HT1080 (cell line): Measurements from ENCODE around the gene PTPRU. TPM values are rescaled to one million over a fixed set of nuclear protein-coding genes. Genes with fewer than 3 reads are reported as not detected.
"Not testable (repeated sequence)": the region's sequence is repeated elsewhere in the genome, so short reads cannot be mapped to it uniquely, and the experiment has no call there.

Experiments used
- DNase-seq: peaks from one replicate; pipeline ENCODE4 v3.0.0-alpha.2; 2015; ENCODE audit warnings: low read depth
- total RNA-seq: library from RNA; depleted of rRNA; stranded (reverse); fragments of >200 nt; shearing (Covaris generic); gene quantifications from 2 replicates; pipeline ENCODE4 v1.2.3, GENCODE V29; 2014

The PTPRU gene
- total RNA-seq, 1 experiment from 2014 or later: 37.5 TPM

DNA sequence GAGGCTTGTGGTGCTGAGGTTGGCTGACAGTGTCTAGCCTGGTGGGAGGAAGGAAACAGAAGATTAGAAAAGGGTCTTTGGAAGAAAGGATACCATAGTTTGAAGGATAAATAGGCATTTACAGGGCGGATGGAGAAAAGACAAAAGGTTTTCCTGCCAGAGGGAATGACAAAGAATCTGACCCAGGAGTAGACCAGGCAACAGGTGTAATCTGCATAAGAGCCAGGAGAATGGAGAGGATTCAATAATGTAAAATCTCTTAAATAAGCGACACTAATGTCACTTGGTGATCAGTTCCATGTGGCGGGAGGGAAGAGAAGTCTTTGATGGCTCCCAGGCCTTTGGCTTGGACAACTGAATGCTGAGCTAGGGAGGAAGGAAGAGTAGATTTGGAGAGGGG is 15.0 kb upstream of the PTPRU start:
- DNase-seq: no peak

DNA sequence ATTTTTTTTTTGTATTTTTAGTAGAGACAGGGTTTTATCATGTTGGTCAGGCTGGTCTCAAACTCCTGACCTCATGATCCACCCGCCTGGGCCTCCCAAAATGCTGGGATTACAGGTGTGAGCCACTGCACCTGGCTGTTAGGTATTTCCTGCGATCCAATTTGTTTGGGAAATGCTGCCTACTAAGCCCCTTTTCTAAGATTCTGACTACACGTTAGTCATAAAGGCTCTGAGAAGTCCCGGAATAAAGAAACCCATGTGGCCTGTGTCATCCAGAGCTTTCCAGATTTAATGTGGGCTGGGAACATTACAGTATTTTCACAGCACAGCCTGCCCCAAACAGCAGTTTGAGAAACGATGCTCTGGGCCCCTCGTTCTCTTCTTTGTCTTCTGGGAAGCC is 14.1 kb upstream of the PTPRU start:
- DNase-seq: not testable (repeated sequence)

DNA sequence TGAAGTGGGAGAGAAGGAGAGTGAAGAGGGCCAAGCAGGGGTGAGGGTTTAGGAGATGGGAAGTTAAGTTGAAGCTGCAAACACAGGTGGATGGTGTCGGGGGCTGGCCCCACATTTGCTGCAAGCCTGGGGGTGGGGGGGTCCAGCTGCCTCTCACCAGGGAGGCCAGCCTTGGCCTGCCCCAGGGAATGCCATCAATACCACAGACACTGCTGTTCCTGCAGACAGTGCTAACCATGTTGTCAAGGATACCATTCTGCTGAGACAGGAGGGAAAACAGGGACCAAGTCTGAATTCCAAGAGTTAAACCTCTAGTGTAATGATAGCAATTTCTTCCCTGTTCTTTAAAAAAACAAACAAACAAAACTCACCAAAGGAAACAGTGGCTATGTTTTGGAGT is 13.6 kb upstream of the PTPRU start:
- no peak for DNase-seq

DNA sequence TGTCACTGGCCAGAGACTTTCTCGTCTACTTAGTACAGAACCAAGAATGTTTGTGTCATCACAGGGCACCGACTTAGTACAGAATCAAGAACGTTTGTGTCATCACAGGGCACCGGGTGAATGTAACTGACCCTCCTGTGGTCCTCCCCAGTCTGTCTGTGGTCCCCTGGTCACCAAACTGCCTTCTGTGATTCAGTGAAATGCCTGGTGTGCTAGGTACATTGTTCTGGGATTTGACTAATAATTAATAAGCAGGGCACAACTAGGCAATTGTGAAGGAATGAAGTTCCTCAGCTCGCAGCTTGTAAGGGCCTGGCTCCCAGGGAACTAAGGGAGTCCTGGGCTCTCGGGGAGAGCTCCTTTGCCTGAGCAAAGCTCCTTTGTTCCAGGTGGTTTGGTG is 12.8 kb upstream of the PTPRU start:
- DNase-seq: no peak

DNA sequence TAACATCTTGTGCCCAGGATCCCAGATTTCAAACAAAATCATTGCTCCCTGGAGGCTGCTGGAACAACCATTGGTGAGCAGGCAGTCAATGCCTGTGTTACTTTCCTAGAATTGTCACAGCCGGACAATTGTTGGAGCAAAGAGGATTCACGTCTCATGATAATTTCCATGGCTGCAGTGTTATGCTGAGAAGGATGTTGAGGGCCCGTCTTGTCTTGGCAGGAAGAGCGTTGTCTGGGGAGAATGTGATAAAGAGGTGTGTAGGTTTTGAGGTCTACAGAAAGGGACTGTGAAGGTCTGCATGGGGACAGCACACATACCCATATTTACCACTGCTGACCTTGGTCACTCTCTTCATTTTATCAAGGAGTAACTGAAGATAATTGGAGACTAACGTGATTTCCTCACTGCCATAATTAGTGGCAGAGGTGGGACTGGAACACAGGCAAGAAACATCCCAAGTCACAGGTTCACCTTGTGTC is 11.9 kb upstream of the PTPRU start:
- no peak for DNase-seq

DNA sequence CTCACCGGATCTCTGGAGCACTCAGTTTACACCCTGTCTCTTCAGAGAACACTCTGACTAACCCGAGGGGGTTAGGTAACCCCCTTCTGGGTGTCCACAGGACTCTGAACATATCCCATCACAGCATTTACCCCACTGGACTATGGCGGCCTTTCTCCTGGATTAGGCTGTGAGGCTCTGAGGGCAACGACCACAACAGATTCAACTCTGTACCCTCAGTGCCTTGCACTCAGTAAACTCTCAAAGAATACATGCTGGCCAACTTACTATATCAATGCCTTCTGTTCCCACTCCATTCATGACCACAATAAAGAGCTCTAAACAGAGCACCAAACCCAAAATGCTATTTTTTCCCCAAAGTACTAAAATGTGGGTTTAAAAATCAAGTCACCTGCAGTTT is 11.0 kb upstream of the PTPRU start:
- no peak for DNase-seq

DNA sequence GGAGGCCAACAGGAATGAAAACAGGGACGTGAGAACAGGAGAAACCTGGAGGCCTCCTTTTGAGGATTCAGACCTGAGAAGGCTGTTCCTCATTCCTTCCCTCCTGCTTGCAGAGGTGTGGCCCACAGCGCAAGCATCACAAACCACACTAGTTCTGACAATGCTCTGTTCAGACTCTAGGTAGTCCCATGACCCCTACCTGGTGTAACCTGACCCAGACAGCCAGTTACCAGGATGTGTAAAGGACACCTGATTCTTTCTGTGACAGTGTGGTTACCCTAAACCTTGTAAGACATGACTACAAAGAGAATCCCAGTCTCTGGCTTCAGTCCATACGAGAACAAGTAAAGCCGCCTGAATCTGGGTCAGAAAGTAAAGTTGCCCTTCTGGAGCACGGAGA is 8.8 kb upstream of the PTPRU start:
- DNase-seq: no peak

DNA sequence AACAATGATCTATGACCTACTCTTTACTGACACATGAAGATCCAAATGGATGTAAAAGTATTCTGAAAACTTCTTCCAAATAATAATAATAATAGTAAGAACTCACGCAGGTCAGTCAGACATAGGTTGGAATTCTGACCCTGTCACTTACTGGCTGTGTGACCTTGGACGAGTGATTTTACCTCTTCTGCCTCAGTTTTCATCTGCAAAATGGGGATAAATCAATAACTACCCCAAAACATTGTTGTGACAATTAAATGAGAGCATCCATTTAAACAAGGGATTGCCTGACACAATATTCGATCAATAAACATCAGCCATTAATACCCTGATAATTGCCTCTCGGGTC is 6.1 kb upstream of the PTPRU start:
- DNase-seq: no peak

DNA sequence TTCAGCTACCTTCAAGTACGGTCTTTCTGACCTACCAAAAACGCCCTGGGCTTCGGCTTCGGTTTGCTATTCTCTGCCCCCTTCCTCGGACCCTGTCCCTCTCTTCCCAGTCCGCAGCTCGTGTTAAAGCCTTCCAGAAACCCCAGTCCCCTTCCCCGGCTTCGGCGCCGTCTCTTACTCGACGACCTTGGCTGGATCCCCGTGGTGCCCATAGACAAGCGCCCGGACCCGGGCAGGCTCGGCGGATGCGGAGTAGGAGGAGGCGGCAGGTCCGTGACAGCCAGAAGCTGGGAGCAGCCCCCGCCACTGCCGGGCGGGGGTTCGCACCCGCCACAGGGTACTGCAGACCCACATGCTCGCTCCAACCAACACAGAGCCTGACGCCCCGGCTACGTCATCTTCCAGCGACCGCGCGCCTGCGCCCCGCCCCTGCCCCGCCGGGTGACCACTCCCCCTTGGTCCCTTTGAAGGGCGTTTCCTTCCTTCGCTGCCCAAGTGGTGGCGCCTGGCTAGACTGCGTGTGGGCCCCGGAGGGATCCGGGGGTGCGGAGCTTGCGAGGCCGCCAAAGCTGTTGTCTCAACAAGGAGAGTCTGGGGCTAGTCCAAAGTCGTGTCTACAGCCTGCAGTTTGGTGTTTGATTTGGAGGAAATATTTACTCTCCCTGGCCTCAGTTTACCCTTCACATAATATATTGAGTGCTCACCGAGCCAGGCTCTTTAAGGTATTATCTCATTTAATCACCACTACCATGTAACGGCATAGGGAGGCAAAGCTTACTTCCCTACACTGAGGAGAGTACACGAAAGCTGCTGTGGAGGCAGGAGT is 5.6 kb upstream of the PTPRU start, which contains the start of gene MECR:
Gene MECR, minus strand, starts transcription at position 382 of the 826 bp plus-strand sequence. Its CDS starts 28 bp downstream, at position 354.
- DNase-seq: peak; percentile 89

DNA sequence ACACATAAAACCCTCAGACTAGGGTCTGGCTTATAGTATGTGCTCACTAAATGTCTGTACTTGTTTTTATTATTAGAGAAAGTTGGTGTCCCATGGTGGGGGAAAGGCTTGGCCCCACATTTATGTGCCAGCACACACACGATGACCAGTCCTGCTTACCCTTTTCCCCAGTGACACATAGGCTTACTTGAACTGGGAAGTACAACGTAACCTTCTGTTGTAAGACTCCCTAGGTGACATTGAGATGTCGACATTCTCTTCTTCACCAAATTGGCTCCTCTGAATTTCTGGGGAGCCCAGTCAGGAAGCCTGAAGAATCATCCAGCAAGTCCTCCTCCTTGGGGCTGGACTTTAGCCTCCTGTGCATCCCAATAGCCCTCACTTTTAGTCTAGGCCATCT is 3.9 kb upstream of the PTPRU start:
- no peak for DNase-seq

DNA sequence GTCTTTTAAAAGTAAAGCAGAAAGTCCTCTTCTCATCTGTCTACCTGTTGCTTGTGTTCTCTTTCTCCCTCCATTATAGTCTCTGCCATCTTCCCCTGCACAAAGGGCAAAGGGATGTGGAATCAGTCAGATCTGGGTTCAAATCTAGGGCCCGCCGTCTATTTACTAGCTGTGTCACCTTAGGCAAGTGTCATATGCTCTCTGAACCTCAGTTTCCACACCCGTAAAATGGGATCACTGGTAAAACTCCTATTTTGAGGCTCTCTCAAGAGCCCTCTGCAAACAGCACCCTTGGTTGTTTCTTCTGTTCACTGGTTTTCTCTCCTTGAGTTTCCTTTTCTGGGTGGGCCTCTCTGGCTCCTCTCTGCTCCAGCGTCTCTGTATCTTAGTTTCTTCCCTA is 2.6 kb upstream of the PTPRU start:
- no peak for DNase-seq

DNA sequence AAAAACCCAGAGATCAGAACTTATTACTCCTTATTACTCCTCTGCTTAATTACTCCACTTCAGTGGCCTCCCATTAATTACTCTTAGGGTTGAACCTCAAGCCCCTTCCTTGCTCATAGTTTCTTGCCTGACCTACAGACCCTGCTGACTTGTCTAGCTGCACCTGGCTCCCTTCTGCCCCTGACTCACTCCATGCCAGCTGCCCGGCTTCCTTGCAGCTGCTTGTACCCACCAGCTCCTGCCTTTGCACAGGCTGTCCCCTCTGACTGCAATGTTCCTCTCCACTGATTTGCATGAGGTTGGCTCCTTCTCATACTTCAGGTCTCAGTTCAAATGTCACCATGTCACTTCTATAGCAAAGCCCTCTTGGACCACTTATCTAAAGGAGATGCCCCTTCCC is 1.9 kb upstream of the PTPRU start:
- DNase-seq: no peak

DNA sequence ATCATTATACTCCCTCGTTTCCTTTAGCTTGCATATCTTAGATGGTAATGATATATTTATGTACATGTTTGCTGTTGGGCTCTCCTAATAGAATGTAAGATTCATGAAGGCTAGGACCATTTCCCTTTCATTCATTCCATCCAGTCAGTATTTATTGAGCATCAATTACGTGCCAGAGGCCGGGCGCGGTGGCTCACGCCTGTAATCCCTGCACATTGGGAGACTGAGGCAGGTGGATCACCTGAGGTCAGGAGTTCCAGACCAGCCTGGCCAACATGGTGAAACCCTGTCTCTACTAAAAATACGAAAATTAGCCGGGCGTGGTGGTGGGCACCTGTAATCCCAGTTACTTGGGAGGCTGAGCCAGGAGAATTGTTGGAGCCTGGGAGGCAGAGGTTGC is 1.4 kb upstream of the PTPRU start:
- DNase-seq: not testable (repeated sequence)

DNA sequence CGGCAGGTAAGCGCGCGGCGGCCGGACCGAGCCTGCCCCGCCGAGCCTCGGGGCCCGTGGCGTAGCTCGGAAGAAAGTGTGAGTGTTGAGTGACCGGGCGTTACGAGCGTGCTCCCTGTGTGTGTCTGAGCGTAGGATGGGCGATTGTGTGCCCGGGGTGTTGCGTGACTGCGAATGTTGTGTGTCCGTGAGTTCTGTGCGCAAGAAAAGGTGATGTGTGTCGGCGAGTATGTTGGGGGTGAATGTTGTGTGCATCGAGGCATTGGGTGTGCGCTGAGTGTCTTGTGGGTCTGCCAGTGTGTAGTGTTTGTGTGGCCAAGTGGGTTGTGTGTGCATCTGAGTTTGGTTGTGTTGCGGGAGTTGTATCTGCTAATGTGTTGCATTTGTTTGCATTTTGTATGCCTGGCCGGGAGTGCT is 398 bp downstream of the PTPRU start:
- no peak for DNase-seq

DNA sequence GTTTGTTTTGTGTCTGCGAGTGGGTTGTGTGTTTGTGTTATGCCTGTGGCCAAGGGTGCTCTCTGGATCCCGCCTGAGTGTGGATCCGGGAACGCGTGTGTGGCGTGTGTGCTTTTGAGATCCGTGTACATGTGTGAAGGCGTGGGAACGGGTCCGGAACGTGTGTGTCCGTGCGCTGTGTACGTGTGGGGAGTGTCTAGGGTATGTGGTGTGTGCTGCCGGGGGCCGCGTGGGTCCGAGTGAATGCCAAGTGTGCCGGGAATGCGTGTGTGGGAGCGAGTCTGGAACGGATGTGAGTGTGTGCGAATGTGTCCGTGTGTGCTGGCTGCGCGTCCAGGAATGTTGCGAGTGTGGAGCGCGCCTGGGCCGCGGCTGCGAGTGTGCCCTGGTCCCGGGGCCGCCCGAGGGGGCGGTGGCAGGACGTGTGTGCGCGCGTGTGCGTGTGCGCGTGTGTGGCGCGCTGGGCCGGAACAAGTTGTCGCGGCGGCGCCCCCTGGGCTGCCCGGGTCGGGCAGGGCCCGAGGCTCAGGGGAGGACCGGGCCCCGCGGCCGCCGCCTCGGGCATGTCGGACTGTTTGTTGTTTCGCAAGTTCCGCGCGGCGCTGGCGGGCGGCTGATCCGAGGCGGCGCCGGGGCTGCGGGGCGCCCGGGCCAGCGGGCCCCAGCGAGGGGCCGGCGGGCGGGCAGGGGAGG is 953 bp downstream of the PTPRU start:
- peak; percentile 32 for DNase-seq

DNA sequence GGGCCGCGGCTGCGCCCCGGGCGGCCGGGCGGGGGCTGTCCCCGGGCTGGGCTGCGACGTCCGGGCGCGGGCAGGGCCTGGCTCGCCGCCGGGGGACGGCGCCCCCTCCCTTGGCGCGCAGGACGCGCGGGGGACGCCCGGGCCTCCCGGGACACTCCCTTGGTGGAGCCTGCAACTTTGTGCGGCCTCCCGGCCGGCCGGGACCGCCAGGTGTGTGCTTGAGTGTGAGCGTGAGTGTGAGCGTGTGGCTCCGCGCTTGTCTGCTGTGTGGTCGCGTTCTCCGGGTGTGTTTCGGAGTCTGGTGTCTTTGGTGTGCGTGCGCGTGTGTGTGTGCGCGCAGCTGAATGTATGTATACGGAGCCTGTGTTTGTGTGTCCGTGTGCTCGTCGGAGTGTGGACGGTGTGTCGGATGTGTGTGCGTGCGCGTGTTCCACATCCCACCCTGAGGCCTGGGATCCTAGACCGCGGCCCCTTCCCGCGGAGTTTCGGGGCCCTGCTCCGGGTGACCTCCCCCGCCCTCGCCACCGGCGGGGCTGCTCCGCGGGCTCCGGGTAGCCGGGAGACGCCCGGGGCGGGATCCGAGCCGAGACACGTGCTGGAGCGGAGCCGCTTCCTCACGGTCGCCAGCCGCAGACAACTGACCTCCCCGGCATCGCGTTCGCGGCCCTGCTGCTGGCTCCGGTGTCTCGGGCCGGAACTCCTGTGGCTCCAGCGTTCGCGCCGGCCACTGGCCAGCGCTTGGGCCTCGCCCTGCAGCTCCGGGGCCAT is 1.7 kb downstream of the PTPRU start:
- no peak for DNase-seq

DNA sequence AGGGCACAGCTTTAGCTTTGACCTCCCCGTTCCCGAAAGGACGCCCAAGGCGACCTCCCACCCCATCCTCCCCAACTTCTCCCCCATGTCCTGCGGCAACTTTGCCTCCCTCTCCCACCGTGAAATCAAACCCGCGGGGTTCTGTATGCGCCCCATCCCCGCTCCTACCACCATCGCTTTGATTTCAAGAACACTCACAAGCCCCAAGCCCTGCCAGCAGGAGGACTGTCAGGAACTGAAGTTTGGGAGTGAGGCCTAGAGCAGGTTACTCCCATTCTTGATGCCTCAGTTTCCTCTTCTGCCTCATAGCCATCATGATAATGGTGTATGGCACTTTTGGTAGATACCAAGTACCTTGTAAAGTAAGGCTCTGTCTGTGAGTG is 2.3 kb downstream of the PTPRU start:
- DNase-seq: no peak

DNA sequence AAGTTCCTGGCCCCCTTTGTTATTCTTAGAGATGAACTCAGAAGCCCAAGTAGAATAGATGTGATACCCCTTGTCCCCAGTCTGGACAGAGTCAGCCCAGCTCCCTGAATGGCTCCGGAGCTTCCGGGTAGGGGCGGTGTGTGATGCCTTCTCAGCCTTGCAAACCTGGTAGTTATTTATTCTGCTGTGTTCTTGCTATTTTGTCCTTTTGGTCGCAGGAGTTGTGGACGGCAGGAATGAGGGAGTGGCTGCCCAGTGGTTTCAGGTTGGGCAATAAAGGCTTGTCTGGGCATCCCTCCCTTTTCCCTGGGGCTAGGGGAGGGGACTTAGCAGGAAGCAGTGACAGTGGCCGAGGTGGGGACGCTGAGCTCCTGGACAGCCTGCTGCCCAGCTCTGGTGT is 2.8 kb downstream of the PTPRU start:
- DNase-seq: peak; percentile 40

DNA sequence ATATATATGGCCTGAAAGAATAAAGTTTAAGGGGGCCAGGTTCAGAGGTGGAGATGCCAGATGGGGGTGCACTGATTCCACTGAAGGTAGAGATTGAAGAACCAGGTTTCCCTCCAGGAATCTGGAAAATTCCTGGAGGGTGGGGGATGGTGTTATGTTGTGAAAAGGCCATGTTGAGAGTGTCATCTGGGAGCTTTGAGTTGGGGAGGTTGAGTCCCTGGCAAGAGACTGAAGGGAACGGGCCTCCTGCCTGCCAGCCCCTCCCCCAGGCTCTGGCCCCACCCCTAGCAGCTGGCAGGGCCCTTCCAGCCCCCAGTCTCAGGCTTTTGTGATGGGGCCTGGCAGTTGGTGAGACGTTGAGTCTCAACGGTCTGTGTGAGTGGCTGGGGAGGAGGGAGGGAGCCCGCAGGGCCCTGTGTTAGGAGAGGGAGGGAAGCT is 4.1 kb downstream of the PTPRU start:
- DNase-seq: no peak

DNA sequence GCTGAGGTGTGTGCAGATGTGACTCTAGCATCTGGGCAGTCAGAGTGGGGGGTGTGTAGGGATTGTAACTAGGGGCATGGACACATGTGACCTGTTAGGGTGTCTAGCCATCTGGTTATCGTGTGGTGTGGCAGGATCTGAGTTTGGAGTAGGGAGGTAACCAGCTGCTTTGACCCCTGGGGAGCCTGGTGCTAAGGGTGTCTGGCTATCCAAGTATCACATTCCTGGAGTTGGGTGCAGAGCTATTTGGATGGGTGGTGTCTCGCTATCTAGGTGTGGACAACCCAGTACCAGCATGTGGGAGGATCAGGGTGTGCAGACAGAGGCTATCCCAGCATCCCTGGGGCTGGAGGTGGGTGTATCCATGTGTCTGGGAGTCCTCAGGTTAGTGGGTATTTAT is 4.7 kb downstream of the PTPRU start:
- DNase-seq: no peak

DNA sequence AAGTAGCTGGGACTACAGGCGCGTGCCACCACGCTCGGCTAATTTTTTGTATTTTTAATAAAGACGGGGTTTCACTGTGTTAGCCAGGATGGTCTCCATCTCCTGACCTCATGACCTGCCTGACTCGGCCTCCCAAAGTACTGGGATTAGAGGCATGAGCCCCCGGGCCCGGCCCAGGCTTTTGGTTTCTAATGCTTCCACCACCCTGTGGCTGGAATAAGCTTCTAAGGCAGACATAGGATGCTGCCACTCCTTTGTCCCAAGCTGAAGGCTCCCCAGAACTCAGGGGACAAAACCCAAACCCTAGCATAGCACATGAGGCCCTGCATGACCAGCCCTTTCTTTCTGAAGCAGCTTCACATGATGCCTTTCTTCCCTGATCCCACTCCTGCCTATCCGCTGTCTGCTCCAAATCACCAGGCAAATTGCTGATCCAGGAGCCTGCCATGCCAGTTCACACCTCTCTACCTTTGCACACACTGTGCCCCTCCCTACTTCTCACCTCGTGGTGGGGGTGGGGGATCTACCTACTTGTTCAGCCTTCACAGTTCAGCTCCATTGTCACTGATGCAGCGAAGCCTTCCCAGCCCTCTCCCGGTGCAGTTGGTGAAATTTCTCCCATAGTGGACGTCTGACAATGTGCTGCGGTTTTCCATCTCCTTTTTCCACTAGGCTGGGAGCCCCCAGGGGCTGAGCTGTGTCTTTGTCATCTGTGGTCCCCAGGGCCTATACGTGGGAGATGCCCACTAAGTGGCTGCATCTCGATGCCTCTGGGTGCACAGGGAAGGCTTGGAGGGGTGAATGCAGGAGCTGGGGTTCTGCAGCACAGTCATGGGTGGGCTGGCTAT is 6.9 kb downstream of the PTPRU start:
- DNase-seq: no peak
